Measurements from ENCODE around the gene AHCY. TPM values are rescaled to one million over a fixed set of nuclear protein-coding genes. Genes with fewer than 3 reads are reported as not detected.

AHCY gene
- total RNA-seq, 6 donors from 2014 or later, result 41.9 to 76.8 (median 58.6) TPM

DNA sequence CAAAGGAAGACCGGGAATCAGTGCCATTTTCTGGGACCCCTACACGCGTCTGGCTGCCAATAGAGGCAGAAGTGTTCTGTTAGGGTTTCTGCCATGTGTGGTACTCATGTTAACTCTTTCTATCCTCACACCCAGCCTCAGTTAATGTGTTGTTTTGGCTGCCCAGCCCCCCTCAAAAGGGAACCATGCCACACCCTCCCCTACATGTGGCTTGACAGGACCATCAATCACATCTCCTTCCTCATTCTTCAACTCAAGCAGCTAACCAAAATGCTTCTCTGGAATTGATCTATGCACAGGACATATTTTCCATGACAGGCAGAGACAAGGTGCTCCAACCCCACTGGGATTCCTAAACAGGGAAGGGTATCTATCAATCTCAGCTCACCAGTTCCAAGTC, 22.0 kb downstream of the AHCY start:
- peaks cover 10 to 79% (median 54%) of the 10 kb centered on the region in 4 donors for H3K36me3 ChIP-seq
- WGBS, 2 donors, result 82 to 88% methylated on average over 3 of the region's 3 CpGs
- H3K9me3 ChIP-seq, result no peaks in the 10 kb centered on the region
- ATAC-seq (ENCODE audit: low FRiP score in 2 of 2) (no peak), DNase-seq (no peak)
- no peaks in the 10 kb centered on the region for H3K4me1 ChIP-seq
- no peak overlapping the region for H3K27ac ChIP-seq
- H3K4me3 ChIP-seq, result no peak overlapping the region
- H3K27me3 ChIP-seq, result no peaks in the 10 kb centered on the region
- no peak for TF ChIP-seq EP300 (IDR thresholded peaks at IDR 0.05)
- TF ChIP-seq, protein P1, sequence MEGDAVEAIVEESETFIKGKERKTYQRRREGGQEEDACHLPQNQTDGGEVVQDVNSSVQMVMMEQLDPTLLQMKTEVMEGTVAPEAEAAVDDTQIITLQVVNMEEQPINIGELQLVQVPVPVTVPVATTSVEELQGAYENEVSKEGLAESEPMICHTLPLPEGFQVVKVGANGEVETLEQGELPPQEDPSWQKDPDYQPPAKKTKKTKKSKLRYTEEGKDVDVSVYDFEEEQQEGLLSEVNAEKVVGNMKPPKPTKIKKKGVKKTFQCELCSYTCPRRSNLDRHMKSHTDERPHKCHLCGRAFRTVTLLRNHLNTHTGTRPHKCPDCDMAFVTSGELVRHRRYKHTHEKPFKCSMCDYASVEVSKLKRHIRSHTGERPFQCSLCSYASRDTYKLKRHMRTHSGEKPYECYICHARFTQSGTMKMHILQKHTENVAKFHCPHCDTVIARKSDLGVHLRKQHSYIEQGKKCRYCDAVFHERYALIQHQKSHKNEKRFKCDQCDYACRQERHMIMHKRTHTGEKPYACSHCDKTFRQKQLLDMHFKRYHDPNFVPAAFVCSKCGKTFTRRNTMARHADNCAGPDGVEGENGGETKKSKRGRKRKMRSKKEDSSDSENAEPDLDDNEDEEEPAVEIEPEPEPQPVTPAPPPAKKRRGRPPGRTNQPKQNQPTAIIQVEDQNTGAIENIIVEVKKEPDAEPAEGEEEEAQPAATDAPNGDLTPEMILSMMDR (IDR thresholded peaks at IDR 0.05), result no peak
- TF ChIP-seq POLR2A (IDR thresholded peaks at IDR 0.05), result no peak
- TF ChIP-seq POLR2AphosphoS5 (IDR thresholded peaks at IDR 0.05), result no peak

DNA sequence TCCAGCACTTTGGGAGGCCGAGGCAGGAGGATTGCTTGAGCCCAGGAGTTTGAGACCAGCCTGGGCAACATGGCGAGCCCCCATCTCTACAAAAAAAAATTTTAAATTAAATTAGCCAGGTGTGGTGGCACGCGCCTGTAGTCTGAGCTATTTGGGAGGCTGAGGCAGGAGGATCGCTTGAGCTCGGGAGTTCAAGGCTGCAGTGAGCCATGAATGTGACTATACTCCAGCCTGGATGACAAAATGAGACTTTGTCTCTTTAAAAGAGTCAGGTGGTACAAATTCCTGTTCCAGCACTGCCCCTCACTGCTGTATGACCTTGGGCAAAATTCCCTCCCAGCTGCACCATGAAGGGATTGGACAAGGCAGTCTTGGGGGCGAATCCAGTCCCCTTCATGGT, 28.5 kb downstream of the AHCY start:
- no peak for TF ChIP-seq EP300 (IDR thresholded peaks at IDR 0.05)
- TF ChIP-seq, protein P1 (IDR thresholded peaks at IDR 0.05), result no peak
- no peak overlapping the region for H3K4me3 ChIP-seq
- H3K27me3 ChIP-seq, result no peaks in the 10 kb centered on the region
- peaks cover 0 to 10% (median 2%) of the 10 kb centered on the region in 4 donors for H3K4me1 ChIP-seq
- no peaks in the 10 kb centered on the region for H3K9me3 ChIP-seq
- peaks cover 0 to 23% (median 10%) of the 10 kb centered on the region in 4 donors for H3K36me3 ChIP-seq
- DNase-seq (no peak), ATAC-seq (ENCODE audit: low FRiP score in 2 of 2) (no peak)
- 94 to 100% methylated on average over 7 of the region's 7 CpGs for WGBS, 2 donors
- H3K27ac ChIP-seq, result no peak overlapping the region

DNA sequence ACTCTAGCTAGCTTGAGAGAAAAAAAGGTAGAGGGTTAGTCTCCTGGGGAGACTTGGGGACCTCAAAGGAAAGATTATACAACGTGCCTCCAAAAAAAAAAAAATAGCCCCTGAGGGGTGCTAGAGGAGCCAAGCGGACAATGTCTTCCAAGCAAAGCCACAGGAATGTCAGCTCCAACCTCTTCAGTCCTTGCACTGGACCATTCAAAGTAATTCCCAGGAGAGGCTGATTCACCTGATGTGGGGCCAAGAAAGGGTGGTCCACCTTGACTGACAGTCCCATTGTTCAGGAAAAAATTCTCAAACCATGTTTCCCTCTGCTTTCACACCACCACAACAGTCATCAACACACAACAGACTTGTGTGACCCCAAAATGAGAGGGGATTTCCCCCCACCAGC, 31.2 kb downstream of the AHCY start:
- no peak overlapping the region for H3K4me3 ChIP-seq
- H3K27ac ChIP-seq, result no peak overlapping the region
- no peak for DNase-seq
- TF ChIP-seq POLR2AphosphoS5 (IDR thresholded peaks at IDR 0.05) (no peak), POLR2A (IDR thresholded peaks at IDR 0.05) (no peak), EP300 (IDR thresholded peaks at IDR 0.05) (no peak)
- TF ChIP-seq, protein P1 (IDR thresholded peaks at IDR 0.05), result no peak
- ATAC-seq (ENCODE audit: low FRiP score in 2 of 2), result no peak
- peaks cover 0 to 16% (median 5%) of the 10 kb centered on the region in 4 donors for H3K36me3 ChIP-seq
- no peaks in the 10 kb centered on the region for H3K27me3 ChIP-seq
- H3K9me3 ChIP-seq, result no peaks in the 10 kb centered on the region
- WGBS, 2 donors, result 77 to 91% methylated on average over 2 of the region's 2 CpGs
- peaks cover 8 to 21% (median 13%) of the 10 kb centered on the region in 4 donors for H3K4me1 ChIP-seq

DNA sequence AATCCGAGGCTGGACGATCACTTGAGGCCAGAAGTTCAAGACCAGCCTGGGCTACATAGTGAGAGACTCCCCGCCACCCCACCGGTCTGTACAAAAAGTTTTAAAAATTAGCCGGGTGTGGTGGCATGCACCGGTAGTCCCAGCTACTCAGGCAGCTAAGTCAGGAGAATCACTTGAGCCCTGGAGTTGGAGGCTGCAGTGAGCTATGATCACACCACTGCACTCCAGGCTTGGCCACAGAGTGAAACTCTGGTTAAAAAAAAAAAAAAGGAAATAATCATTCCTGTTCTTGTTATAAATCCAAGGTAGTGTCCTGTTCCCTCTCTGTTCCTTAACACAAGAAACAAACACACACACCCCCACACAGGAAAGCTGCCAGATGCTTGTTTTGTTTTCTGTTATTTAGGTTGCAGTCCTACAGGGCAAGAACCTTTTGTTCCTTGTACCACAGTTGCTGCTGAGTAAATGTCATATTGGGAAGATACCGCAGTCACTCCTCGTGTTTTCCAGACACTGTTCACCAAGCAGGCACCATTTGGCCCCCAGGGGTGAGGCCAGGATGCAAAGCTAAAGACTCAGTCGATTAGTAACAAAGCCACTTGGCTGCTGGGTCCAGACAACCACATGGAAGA, 33.0 kb downstream of the AHCY start:
- WGBS, 2 donors, result 84 to 87% methylated on average over 9 of the region's 9 CpGs
- no peak for ATAC-seq (ENCODE audit: low FRiP score in 2 of 2)

More for the DNA sequence above, 33.0 kb downstream of the AHCY start:
- TF ChIP-seq, protein P1 (IDR thresholded peaks at IDR 0.05), result no peak
- TF ChIP-seq EP300 (IDR thresholded peaks at IDR 0.05), result peak in 1 of 4 donors; percentile 8
- Histone ChIP-seq H3K27ac (no peak overlapping the region), H3K4me3 (no peak overlapping the region), H3K9me3 (no peaks in the 10 kb centered on the region), H3K4me1 (peaks cover 8 to 21% (median 13%) of the 10 kb centered on the region in 4 donors), H3K27me3 (no peaks in the 10 kb centered on the region), H3K36me3 (peaks cover 0 to 5% (median 0%) of the 10 kb centered on the region in 4 donors)
- DNase-seq, result peak in 1 of 2 donors; percentile 22
